ENCODE results near the gene RGL3. TPM values are rescaled to one million over a fixed set of nuclear protein-coding genes. Genes with fewer than 3 reads are reported as not detected.

The RGL3 gene
- total RNA-seq, 1 donor from 2014 or later: not detected

Other genes starting within 250 kb of the RGL3 start
- 86.8 and 97.1 TPM in 2 replicates for gene KANK2, start 221.8 kb downstream of the RGL3 start, total RNA-seq
- gene ANGPTL8, start 179.7 kb downstream of the RGL3 start, total RNA-seq: not detected in 2 replicates
- 188 and 342 TPM in 2 replicates for gene DOCK6, start 156.8 kb downstream of the RGL3 start, total RNA-seq
- not detected in 2 replicates for gene TSPAN16, start 123.2 kb downstream of the RGL3 start, total RNA-seq
- gene RAB3D, start 79.7 kb downstream of the RGL3 start, total RNA-seq: 53.6 and 56.6 TPM in 2 replicates
- 142 and 244 TPM in 2 replicates for gene TMEM205, start 73.0 kb downstream of the RGL3 start, total RNA-seq
- gene CCDC159, start 72.8 kb downstream of the RGL3 start, total RNA-seq: 21.0 and 31.7 TPM in 2 replicates
- gene PLPPR2, start 63.9 kb downstream of the RGL3 start, total RNA-seq: 39.3 and 47.7 TPM in 2 replicates
- 1.1 and 4.1 TPM in 2 replicates for gene SWSAP1, start 44.6 kb downstream of the RGL3 start, total RNA-seq
- gene EPOR, start 35.0 kb downstream of the RGL3 start, total RNA-seq: 17.7 and 32.7 TPM in 2 replicates
- gene ODAD3, start 15.8 kb upstream of the RGL3 start, total RNA-seq: 0.06 and 1.4 TPM in 2 replicates
- gene PRKCSH, start 16.3 kb upstream of the RGL3 start, total RNA-seq: 281 and 288 TPM in 2 replicates
- gene ELAVL3, start 61.7 kb upstream of the RGL3 start, total RNA-seq: not detected in 2 replicates
- 5.0 and 9.6 TPM in 2 replicates for gene ZNF653, start 86.5 kb upstream of the RGL3 start, total RNA-seq
- gene ECSIT, start 109.8 kb upstream of the RGL3 start, total RNA-seq: 24.9 and 25.3 TPM in 2 replicates
- gene CNN1, start 119.5 kb upstream of the RGL3 start, total RNA-seq: 11.7 and 13.4 TPM in 2 replicates
- 33.8 and 46.7 TPM in 2 replicates for gene ELOF1, start 139.9 kb upstream of the RGL3 start, total RNA-seq
- gene ACP5, start 158.3 kb upstream of the RGL3 start, total RNA-seq: 1.6 and 1.9 TPM in 2 replicates
- 10.2 and 10.4 TPM in 2 replicates for gene ZNF627, start 178.2 kb upstream of the RGL3 start, total RNA-seq

Data from glomerular endothelial cell (primary cell).